Transverse colon (tissue), 4 donors: Measurements from ENCODE around the gene CELSR1. TPM values are rescaled to one million over a fixed set of nuclear protein-coding genes. Genes with fewer than 3 reads are reported as not detected.

Source experiments
- DNase-seq: peaks from one replicate; pipeline ENCODE4 v3.0.0-alpha.2; 2019
- H3K27ac ChIP-seq, 4 donors: fragments of 200-600 bp; sonication (generic); 2 replicates each; pipeline ENCODE4 v1.5.1; 2016 to 2018; ENCODE audit warnings: inconsistent platforms in 4 of 4
- H3K27me3 ChIP-seq: fragments of 200-600 bp; sonication (generic); 2 replicates; pipeline ENCODE4 v1.5.1; 2017; ENCODE audit warnings: inconsistent platforms
- H3K36me3 ChIP-seq, 4 donors: fragments of 200-600 bp; sonication (generic); 2 replicates each; pipeline ENCODE4 v1.5.1; 2017 to 2019; ENCODE audit warnings: inconsistent platforms in 4 of 4
- H3K4me1 ChIP-seq, 4 donors: fragments of 200-600 bp; sonication (generic); 2 replicates each; pipeline ENCODE4 v1.5.1; 2017 to 2020; ENCODE audit warnings: inconsistent platforms in 4 of 4
- H3K4me3 ChIP-seq, 4 donors: fragments of 200-600 bp; sonication (generic); 1 replicate in 1 of 4; 2 replicates in 3 of 4; pipeline versions ENCODE4 v1.5.1 to v1.6.1; 2017 to 2019; ENCODE audit warnings: inconsistent platforms in 4 of 4
- H3K9me3 ChIP-seq, 2 donors: fragments of 200-600 bp; sonication (generic); 2 replicates each; pipeline ENCODE4 v1.5.1; 2017 to 2019; ENCODE audit warnings: inconsistent platforms in 2 of 2
- EP300 ChIP-seq: sonication (generic); formaldehyde crosslinking; IDR thresholded peaks from one replicate; pipeline ENCODE4 v1.6.1; 2017; ENCODE audit warnings: antibody characterized with exemption, low read depth
- POLR2A ChIP-seq: fragments of 450-650 bp; IDR thresholded peaks from one replicate; pipeline ENCODE4 v1.6.1; 2016; ENCODE audit warnings: antibody characterized with exemption, mild to moderate bottlenecking, moderate library complexity
- POLR2AphosphoS5 ChIP-seq, 3 donors: sonication (generic); formaldehyde crosslinking; IDR thresholded peaks; one replicate each; pipeline ENCODE4 v1.6.1; 2016; ENCODE audit warnings: antibody characterized with exemption in 3 of 3
- WGBS, 2 donors: methylation state at CpG; one replicate each; pipeline ENCODE4 v1.1.5; 2018; ENCODE audit warnings: low coverage in 1 of 2; 5-methylcytosine and 5-hydroxymethylcytosine counted together
- in situ Hi-C, 4 donors: fragments of 200-750 bp; cut with MboI; loops; one replicate each; pipeline versions ENCODE4 v1.15.0 to v1.15.1; 2017; ENCODE audit warnings: low sequenced_read_pairs in 3 of 4, low pct_ligation_motif_present in 1 of 4, low pct_unique_long_range_greater_than_20kb in 1 of 4
- intact Hi-C: fragments of 100-400 bp; cut with DNase I; formaldehyde crosslinking; loops from one replicate; pipeline ENCODE4 v1.15.1; 2023; ENCODE audit warnings: low total_unique reads
- total RNA-seq, 4 donors: library from RNA; depleted of rRNA; stranded (reverse); fragments of >200 nt; gene quantifications; one replicate each; pipeline ENCODE4 v1.1.0, GENCODE V29; 2016
- TF ChIP-seq, protein P1 (sequence below), 5 experiments: fragments of 200-600 bp in 3 of 5; fragments of 450-650 bp in 2 of 5; sonication (generic) in 3 of 5; IDR thresholded peaks; 1 replicate in 2 of 5; 2 replicates in 3 of 5; pipeline ENCODE4 v1.5.1; 2016 to 2017; ENCODE audit warnings: antibody characterized with exemption in 5 of 5, inconsistent platforms in 3 of 5, mild to moderate bottlenecking in 2 of 5, moderate library complexity in 1 of 5

The CELSR1 gene
- total RNA-seq, 4 donors from 2014 or later, result 0.96 to 2.5 (median 1.4) TPM

- Histone ChIP-seq H3K4me1 (peaks cover 3 to 33% (median 25%) of the 10 kb centered on the region in 4 donors), H3K27ac (peak overlapping the region in 3 of 4 donors; percentile 5 to 59 (median 43)), H3K9me3 (no peaks in the 10 kb centered on the region), H3K36me3 (no peaks in the 10 kb centered on the region), H3K27me3 (peaks cover 8% of the 10 kb centered on the region), H3K4me3 (no peak overlapping the region)
- intact Hi-C loops (no loop called here), in situ Hi-C loops (loop anchor here in 1 of 4 donors (10.0 kb wide), 1 partner anchor 175 kb away; no protein-coding TSS in a partner anchor)
- TF ChIP-seq, protein P1, sequence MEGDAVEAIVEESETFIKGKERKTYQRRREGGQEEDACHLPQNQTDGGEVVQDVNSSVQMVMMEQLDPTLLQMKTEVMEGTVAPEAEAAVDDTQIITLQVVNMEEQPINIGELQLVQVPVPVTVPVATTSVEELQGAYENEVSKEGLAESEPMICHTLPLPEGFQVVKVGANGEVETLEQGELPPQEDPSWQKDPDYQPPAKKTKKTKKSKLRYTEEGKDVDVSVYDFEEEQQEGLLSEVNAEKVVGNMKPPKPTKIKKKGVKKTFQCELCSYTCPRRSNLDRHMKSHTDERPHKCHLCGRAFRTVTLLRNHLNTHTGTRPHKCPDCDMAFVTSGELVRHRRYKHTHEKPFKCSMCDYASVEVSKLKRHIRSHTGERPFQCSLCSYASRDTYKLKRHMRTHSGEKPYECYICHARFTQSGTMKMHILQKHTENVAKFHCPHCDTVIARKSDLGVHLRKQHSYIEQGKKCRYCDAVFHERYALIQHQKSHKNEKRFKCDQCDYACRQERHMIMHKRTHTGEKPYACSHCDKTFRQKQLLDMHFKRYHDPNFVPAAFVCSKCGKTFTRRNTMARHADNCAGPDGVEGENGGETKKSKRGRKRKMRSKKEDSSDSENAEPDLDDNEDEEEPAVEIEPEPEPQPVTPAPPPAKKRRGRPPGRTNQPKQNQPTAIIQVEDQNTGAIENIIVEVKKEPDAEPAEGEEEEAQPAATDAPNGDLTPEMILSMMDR (IDR thresholded peaks at IDR 0.05), result no peak
- TF ChIP-seq EP300 (no peak), POLR2AphosphoS5 (IDR thresholded peaks at IDR 0.05) (no peak), POLR2A (no peak)
- 73% methylated on average over 25 of the region's 25 CpGs; no CpG with 5 or more reads in 1 of the 2 donors for WGBS, 2 donors
- no peak for DNase-seq
Measured at GRCh38 chr22:46369716-46370583, 167.5 kb downstream of the CELSR1 start.

DNA sequence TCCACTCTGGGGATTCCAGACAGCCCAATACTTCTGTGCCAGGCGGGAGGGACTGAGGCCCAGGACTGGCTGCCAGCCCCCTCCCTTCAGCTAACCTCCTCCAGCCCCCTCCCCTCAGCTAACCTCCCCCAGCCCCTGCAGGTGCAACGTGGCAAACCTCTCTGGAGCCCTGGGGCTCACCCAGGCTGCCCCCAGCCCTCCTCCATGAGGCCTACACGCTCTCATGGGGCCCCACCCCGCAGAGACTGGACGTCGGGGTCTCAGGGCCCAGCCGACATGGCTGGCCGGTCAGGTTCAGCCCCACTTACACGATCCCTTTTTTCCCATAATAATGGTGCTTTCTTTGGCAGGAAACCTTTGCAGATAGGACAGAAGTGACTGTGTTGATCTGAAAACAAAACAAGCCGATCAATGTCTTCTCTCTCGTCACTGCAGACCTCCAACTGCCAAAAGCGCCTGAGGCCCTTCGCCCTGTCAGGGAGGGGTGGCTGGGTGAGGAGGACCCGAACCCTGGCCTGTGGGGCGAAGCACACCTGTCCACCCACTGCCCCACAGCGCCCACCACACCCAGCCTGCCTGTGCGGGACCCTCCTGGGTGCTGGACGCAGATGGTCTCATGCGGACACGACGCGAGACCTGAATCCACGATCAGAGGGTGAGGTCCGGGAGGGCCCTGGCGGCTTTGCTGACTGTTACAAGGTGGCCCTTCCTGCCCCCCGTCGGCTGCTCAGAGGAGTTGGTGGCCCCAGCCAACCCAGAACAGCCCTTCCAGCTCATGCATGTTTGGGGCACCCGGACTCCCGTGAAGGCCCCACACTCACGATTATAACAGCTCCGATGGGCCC is 168.3 kb downstream of the CELSR1 start:
- WGBS, 2 donors, result 87% methylated on average over 31 of the region's 31 CpGs; no CpG with 5 or more reads in 1 of the 2 donors
- Histone ChIP-seq H3K27me3 (peaks cover 8% of the 10 kb centered on the region), H3K27ac (no peak overlapping the region), H3K4me3 (no peak overlapping the region), H3K36me3 (no peaks in the 10 kb centered on the region), H3K9me3 (no peaks in the 10 kb centered on the region), H3K4me1 (peaks cover 3 to 24% (median 18%) of the 10 kb centered on the region in 4 donors)
- intact Hi-C loops (no loop called here), in situ Hi-C loops (loop anchor here in 1 of 4 donors (10.0 kb wide), 1 partner anchor 176 kb away; no protein-coding TSS in a partner anchor)
- TF ChIP-seq EP300 (no peak), POLR2AphosphoS5 (IDR thresholded peaks at IDR 0.05) (no peak), POLR2A (no peak)
- TF ChIP-seq, protein P1 (IDR thresholded peaks at IDR 0.05), result no peak
- peak; percentile 3 for DNase-seq

GRCh38 chr22:46368422-46368821 is 169.0 kb downstream of the CELSR1 start:
- H3K36me3 ChIP-seq, result no peaks in the 10 kb centered on the region
- peaks cover 0 to 17% (median 12%) of the 10 kb centered on the region in 4 donors for H3K4me1 ChIP-seq
- H3K27me3 ChIP-seq, result peaks cover 8% of the 10 kb centered on the region
- TF ChIP-seq, protein P1 (IDR thresholded peaks at IDR 0.05), result no peak
- TF ChIP-seq POLR2AphosphoS5 (IDR thresholded peaks at IDR 0.05) (no peak), POLR2A (no peak), EP300 (no peak)
- in situ Hi-C loops, result loop anchor here in 1 of 4 donors (10.0 kb wide), 1 partner anchor 176 kb away; no protein-coding TSS in a partner anchor
- intact Hi-C loops, result no loop called here
- H3K4me3 ChIP-seq, result no peak overlapping the region
- no peak overlapping the region for H3K27ac ChIP-seq
- no peaks in the 10 kb centered on the region for H3K9me3 ChIP-seq
- 79% methylated on average over 12 of the region's 12 CpGs; no CpG with 5 or more reads in 1 of the 2 donors for WGBS, 2 donors
- DNase-seq, result peak; percentile 7
